Measurements from ENCODE around the gene PIK3IP1. TPM values are rescaled to one million over a fixed set of nuclear protein-coding genes. Genes with fewer than 3 reads are reported as not detected.

Gene PIK3IP1
- total and polyA plus RNA-seq, 2 experiments from 2014 or later: 22.2 to 22.4 TPM

DNA sequence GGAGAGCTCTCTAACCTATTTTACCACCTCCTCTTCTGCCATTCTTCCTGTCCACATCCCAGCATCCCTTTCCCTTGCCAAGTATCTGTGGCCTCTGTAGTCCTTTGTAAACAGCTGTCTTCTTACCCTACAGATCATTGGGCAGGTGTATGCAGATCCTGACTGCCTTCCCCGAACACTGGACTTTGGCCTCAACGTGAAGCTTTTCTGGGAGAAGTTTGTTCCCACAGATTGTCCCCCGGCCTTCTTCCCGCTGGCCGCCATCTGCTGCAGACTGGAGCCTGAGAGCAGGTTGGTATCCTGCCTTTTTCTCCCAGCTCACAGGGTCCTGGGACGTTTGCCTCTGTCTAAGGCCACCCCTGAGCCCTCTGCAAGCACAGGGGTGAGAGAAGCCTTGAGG is 17.3 kb downstream of the PIK3IP1 start:
- Histone ChIP-seq H3K4me1 (ENCODE audit: insufficient read depth) (peaks cover 19% of the 10 kb centered on the region), H3K9me2 (replicated peaks; ENCODE audit: insufficient read depth) (no peaks in the 10 kb centered on the region), H3K4me2 (no peak overlapping the region), H3K27ac (peak overlapping the region; percentile 76), H3K79me2 (no peaks in the 10 kb centered on the region), H3K36me3 (replicated peaks; ENCODE audit: insufficient read depth, low read depth) (peaks cover 4% of the 10 kb centered on the region), H3K4me3 (no peak overlapping the region), H3K9me3 (ENCODE audit: low read depth) (no peaks in the 10 kb centered on the region), H4K20me1 (ENCODE audit: insufficient read depth, poor library complexity, severe bottlenecking) (no peaks in the 10 kb centered on the region), H3K27me3 (no peaks in the 10 kb centered on the region), H2AFZ (no peak overlapping the region)
- peak; percentile 40 for DNase-seq (ENCODE audit: low spot score)
- TF ChIP-seq, protein P1, sequence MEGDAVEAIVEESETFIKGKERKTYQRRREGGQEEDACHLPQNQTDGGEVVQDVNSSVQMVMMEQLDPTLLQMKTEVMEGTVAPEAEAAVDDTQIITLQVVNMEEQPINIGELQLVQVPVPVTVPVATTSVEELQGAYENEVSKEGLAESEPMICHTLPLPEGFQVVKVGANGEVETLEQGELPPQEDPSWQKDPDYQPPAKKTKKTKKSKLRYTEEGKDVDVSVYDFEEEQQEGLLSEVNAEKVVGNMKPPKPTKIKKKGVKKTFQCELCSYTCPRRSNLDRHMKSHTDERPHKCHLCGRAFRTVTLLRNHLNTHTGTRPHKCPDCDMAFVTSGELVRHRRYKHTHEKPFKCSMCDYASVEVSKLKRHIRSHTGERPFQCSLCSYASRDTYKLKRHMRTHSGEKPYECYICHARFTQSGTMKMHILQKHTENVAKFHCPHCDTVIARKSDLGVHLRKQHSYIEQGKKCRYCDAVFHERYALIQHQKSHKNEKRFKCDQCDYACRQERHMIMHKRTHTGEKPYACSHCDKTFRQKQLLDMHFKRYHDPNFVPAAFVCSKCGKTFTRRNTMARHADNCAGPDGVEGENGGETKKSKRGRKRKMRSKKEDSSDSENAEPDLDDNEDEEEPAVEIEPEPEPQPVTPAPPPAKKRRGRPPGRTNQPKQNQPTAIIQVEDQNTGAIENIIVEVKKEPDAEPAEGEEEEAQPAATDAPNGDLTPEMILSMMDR (IDR thresholded peaks at IDR 0.05; ENCODE audit: poor library complexity): no peak
- TF ChIP-seq EZH2 (IDR thresholded peaks at IDR 0.05; ENCODE audit: borderline replicate concordance) (no peak), EZH2phosphoT487 (IDR thresholded peaks at IDR 0.05; ENCODE audit: low read depth, severe bottlenecking, unreplicated experiment) (no peak)
- WGBS (ENCODE audit: low lambda C conversion rate, missing lambda C conversion rate): 65% methylated on average over 6 of the region's 6 CpGs

DNA sequence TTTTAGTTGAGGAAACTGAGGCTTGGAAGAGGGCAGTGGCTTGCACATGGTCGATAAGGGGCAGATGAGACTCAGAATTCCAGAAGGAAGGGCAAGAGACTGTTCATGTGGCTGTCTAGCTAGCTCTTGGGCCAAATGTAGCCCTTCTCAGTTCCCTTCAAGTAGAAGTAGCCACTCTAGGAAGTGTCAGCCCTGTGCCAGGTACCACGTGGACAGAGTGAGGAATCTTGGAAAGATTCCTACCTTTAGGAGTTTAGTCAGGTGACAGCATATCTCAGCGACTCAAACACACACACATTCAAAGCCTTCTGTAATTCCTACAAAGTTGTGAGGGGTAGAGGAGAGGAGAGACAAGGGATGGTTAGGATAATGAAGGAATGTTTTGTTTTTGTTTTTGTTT is 18.3 kb downstream of the PIK3IP1 start:
- H3K9me2 ChIP-seq (replicated peaks; ENCODE audit: insufficient read depth): no peaks in the 10 kb centered on the region
- H3K4me3 ChIP-seq: no peak overlapping the region
- no peaks in the 10 kb centered on the region for H3K79me2 ChIP-seq
- no peak overlapping the region for H3K4me2 ChIP-seq
- no peaks in the 10 kb centered on the region for H3K27me3 ChIP-seq
- H3K9me3 ChIP-seq (ENCODE audit: low read depth): no peaks in the 10 kb centered on the region
- TF ChIP-seq EZH2phosphoT487 (IDR thresholded peaks at IDR 0.05; ENCODE audit: low read depth, severe bottlenecking, unreplicated experiment): no peak
- TF ChIP-seq, protein P1 (IDR thresholded peaks at IDR 0.05; ENCODE audit: poor library complexity): no peak
- TF ChIP-seq EZH2 (IDR thresholded peaks at IDR 0.05; ENCODE audit: borderline replicate concordance): no peak
- H3K36me3 ChIP-seq (replicated peaks; ENCODE audit: insufficient read depth, low read depth): peaks cover 4% of the 10 kb centered on the region
- no peak overlapping the region for H2AFZ ChIP-seq
- no peak for DNase-seq (ENCODE audit: low spot score)
- WGBS (ENCODE audit: low lambda C conversion rate, missing lambda C conversion rate): 93% methylated on average over 3 of the region's 3 CpGs
- peaks cover 19% of the 10 kb centered on the region for H3K4me1 ChIP-seq (ENCODE audit: insufficient read depth)
- H4K20me1 ChIP-seq (ENCODE audit: insufficient read depth, poor library complexity, severe bottlenecking): no peaks in the 10 kb centered on the region
- peak overlapping the region; percentile 76 for H3K27ac ChIP-seq

DNA sequence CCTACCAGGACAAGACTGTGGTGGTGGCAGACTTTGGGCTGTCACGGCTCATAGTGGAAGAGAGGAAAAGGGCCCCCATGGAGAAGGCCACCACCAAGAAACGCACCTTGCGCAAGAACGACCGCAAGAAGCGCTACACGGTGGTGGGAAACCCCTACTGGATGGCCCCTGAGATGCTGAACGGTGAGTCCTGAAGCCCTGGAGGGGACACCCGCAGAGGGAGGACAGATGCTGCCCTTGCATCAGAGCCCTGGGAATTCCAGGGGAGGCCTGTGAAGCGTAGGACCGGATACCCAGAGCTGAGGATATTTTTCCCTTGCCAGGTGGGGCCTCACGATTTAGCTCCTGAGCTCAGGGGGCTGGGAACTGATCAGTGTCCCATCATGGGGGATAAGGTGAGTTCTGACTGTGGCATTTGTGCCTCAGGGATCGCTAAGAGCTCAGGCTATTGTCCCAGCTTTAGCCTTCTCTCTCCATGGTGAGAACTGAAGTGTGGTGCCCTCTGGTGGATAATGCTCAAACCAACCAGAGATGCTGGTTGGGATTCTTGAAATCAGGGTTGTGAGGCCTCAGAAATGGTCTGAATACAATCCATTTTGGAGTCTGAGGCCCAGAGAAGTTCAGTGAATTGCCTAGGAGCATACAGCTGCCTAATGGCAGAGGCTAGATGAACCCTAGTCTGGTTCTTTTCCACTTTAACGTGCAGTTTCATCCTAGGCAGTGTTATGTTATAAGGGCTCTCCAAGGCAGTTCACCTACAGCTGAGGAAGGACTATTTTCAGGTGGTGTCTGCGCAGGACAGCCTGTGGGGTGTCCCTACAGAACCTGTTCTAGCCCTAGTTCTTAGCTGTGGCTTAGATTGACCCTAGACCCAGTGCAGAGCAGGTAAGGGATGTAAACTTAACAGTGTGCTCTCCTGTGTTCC is 19.5 kb downstream of the PIK3IP1 start:
- no peaks in the 10 kb centered on the region for H3K27me3 ChIP-seq
- H3K36me3 ChIP-seq (replicated peaks; ENCODE audit: insufficient read depth, low read depth): peaks cover 4% of the 10 kb centered on the region
- H3K4me3 ChIP-seq: no peak overlapping the region
- no peaks in the 10 kb centered on the region for H4K20me1 ChIP-seq (ENCODE audit: insufficient read depth, poor library complexity, severe bottlenecking)
- H3K27ac ChIP-seq: no peak overlapping the region
- no peaks in the 10 kb centered on the region for H3K9me2 ChIP-seq (replicated peaks; ENCODE audit: insufficient read depth)
- 75% methylated on average over 15 of the region's 15 CpGs for WGBS (ENCODE audit: low lambda C conversion rate, missing lambda C conversion rate)
- no peak overlapping the region for H3K4me2 ChIP-seq
- peak; percentile 83 for DNase-seq (ENCODE audit: low spot score)
- H3K9me3 ChIP-seq (ENCODE audit: low read depth): no peaks in the 10 kb centered on the region
- TF ChIP-seq, protein P1 (IDR thresholded peaks at IDR 0.05; ENCODE audit: poor library complexity): peak; percentile 72
- TF ChIP-seq EZH2phosphoT487 (IDR thresholded peaks at IDR 0.05; ENCODE audit: low read depth, severe bottlenecking, unreplicated experiment): no peak
- no peaks in the 10 kb centered on the region for H3K79me2 ChIP-seq
- peaks cover 19% of the 10 kb centered on the region for H3K4me1 ChIP-seq (ENCODE audit: insufficient read depth)
- H2AFZ ChIP-seq: no peak overlapping the region

Measured in hepatocyte (in vitro differentiated cells).